Stimulated activated CD8-positive, alpha-beta memory T cell treated with anti-CD3 and anti-CD28 coated beads, Interleukin-7, amount 100 ng/mL, for 24 hours (primary cell): ENCODE measurements around the gene CCBE1.
A peak's percentile ranks its signal among the peaks of the same experiment; 100 is the strongest.

Source experiments
- DNase-seq: peaks from one replicate; pipeline ENCODE4 v3.0.0-alpha.2; 2020; ENCODE audit warnings: low read depth

The CCBE1 gene

DNA sequence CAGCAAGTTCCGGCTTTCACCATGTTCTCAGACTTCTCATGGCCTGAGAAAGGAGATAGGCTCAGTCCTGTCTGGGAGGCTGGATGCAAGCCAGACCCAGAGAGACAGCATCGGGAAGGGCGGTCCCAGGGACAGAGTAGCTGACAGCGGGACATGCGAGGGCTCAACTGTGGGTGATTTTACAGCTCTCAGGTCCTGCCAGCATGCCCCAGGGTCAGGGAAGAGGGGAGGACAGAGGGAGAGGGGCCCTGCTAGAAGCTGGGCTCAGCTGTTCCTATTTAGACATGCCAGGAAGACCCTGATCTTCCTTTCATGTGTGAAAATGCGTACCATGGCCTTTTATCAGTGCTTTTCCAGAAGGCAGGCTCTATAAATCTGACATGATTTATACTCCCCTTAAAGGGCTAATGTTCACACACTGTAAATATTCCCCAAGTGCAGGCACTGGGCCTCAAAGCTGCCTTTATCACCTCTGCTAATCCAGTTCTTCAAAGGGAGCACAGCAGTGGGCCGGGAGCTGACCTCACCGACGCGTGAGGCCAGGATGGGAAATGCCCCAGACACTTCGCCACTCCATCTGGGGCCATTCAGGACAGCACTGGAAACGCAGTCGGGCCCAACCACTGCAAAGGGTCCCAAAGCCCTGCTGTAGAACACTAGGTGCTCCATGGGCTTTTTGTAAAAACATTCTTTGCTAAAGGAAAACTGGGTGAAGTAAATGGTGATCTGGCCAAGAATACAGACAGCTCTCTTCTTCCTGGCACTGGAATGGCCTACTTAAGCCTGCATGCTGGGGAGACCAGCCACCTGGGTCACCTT, 242.1 kb downstream of the CCBE1 start:
- no peak for DNase-seq

DNA sequence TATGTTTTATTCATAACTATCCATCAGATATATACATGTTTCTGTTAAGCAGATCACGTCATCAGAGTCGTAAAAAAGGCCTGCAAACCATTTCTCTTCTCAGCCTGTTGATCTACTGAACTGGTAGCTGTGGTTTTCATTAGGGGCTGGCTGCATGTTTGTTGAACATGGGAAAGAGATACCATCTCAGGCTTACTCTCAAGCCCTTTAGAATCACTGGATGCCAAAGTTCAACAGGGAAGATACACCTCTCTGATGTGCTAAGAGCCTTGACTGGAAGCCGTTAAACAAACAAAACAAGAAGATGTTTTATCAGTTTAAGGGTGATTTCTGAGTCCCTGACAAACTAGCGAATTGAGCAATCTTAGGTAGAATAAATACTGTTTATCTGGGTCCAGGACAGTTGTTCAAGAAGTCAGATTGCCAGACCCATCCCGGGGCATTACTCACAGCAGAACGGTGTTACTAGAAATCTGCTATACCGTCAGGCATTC, 243.7 kb downstream of the CCBE1 start:
- no peak for DNase-seq

DNA sequence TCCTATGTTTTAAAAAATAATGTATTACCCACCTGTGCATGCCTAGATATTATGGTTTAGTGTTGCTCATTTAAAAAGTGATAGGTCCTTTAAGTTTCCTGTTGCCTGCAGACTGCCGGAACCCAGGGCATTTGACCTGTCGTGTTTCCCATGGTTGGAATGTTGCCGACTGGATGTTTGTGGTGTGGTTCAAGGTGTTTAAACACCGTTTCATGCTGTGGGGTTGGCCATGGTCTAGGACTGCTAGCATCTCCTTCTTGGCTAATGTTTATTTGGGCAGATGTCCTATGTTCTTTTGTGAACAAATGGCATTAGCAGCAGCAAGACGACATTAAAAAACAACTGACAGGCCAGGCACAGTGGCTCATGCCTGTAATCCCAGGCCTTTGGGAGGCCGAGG, 245.3 kb downstream of the CCBE1 start:
- no peak for DNase-seq

GRCh38 chr18:59451073-59451472, 246.2 kb downstream of the CCBE1 start:
- no peak for DNase-seq

GRCh38 chr18:59448546-59448945, 248.7 kb downstream of the CCBE1 start:
- no peak for DNase-seq

GRCh38 chr18:59446012-59446411, 251.2 kb downstream of the CCBE1 start:
- DNase-seq, result no peak

DNA sequence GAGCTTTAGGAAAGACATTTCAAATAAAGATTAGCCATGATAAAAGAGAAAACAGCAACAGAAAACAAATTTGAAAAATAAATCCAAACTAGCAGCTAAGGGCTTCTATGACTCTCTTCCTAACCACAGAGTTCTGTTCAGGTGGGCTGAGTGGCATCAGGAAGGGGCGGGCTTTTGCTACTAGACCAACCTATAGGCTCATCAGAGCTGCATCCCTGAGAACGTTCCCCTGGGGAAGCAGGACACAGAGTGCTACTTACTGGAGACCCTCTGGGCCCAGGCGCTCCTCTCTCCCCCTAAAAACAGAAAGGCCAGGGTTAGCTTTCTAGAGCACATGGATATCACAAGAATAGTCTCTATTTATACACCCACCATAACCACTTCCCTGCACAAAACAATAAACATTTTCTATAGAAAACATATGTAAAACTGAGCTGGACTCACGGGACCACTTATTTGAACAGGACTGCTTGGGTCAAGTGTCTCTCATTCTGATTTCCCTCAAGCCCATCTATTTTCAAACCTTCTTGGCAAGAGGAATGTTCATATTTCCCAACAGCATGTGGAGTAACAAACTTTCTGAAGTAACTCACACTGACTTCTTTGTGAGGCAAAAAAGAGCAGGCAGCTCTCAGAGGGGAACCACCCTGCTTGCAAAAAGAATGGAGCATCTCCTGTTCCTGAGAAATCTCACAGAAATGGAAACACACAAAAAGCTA, 259.2 kb downstream of the CCBE1 start:
- DNase-seq, result no peak

DNA sequence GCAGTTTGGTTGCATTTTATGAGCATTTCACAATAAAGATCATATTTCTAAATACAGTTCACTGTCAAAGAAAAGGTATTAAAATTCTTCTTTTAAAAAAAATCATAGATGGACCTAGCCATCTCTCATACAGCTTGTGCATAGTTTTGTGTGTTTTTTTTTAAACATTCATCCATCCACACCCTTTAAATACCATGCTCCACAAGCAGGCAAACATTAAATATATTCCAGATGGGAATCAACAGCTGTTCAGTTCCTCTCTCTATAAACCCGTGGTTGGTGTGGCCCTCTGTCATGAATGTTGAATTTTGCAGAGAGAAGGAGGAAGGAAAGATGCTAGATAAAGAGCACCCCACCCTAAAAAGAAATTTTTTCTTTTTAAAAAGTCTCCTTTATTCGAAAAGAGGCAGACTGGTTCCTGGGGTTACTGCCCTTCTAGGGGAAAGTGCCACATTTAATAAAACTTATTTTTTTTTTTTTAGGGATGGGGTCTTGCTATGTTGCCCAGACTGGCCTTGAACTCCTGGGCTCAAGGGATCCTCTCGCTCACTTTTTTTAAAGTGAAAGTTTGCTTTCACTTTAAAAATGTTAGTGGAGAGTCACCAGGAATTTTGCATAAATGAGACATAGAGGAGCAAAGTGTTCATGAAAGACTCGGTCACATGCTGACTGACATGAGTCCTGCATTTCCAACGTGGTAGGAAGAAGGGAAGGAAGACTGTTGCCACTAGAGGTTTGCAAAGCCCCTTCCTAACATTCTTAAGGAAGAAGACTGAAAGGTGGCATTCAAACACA, 264.2 kb downstream of the CCBE1 start:
- DNase-seq, result no peak

GRCh38 chr18:59431131-59431530, 266.1 kb downstream of the CCBE1 start:
- DNase-seq, result no peak

GRCh38 chr18:59429608-59430007, 267.6 kb downstream of the CCBE1 start:
- DNase-seq, result no peak

- DNase-seq, result no peak
Measured at GRCh38 chr18:59428018-59428417, 269.2 kb downstream of the CCBE1 start.

GRCh38 chr18:59426855-59427254, 270.4 kb downstream of the CCBE1 start:
- DNase-seq, result no peak

DNA sequence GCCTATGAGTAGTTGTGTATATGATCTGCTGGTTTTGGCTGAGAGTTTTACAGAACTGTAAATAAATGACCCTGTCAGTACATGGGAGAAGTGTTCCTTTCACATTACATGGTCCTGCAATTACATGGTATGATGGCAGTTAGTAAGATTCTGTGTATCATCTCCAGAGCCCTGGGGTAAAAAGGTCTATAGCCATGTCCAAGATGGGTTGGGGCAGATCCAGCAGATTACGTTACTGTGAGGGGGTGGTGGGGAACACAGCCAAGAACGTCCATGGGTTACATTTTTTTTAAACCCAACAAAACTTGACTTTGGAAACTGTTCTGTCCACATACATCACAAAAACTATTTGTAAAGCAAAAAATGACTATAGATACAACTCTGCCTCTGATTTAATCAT, 274.0 kb downstream of the CCBE1 start:
- DNase-seq, result no peak

DNA sequence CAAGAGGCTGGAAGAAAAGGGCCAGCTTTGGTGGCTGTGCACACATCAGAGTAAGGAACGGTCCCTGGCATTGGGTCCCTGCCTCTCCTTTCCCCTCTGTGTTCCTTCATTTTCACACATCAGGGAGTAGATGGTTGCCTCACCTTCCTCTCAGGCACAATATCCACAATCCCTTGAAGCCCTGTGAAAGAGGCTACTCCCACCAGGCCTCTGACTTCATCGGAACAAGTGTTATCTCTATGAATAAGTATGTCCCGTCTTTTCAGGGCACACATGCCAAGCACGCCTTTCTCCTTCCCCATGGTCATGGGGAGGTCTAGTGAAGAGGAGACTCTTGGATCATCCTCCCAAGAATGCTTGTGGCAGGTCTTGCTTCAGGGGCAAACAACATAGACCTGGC, 277.0 kb downstream of the CCBE1 start:
- DNase-seq, result no peak

DNA sequence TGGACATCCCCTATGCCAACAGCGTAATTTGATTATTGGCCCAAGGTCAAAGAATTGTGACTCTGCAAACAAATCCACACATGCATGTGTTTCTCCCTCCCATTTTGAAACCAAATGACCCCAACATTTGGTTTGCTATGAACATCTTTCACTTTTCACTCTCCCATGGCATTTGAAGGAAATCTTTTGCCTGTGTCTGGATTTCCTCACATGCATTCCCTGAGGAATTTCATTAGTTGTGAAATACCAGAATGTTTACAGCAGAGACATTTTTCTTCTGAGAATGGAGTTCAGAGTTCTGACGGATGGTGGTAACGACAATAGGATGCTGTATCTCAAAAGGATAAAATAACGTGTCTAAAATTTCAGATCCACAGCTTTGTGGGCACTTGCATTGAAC, 277.8 kb downstream of the CCBE1 start:
- no peak for DNase-seq

- no peak for DNase-seq
Measured at GRCh38 chr18:59416818-59417217, 280.4 kb downstream of the CCBE1 start.

- DNase-seq, result no peak
Measured at GRCh38 chr18:59414111-59414653, 283.0 kb downstream of the CCBE1 start.

DNA sequence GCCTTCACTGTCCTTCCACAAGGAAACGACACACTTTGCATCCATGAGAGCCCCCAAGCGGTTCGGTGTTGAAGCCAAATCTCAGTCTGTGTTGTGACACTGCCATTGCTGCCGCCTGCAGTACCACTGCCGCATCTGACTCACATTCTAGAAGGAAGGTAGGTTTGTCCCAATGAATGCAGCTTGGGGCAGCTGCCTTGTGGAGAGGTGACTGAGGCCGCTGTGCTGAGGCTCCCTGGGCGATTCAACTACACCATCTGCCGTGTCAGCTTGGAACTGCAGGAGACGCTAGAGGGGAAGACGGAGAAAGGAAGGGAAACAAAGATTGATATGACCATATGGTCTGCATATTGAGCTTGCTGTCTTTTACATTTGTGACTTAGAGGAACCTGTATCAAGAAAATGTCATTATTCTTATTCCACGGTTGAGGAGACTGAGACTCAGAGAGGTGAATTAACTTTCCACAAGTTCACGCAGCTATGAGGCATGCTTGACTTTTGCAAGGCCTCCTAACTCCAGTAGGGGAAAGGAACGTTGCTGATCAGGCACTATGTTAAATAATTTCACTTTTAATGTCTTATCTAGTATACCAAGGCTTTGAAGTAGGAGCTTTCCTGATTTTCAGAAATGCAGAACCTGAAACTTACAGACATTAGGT, 294.7 kb downstream of the CCBE1 start:
- DNase-seq, result peak; percentile 55

DNA sequence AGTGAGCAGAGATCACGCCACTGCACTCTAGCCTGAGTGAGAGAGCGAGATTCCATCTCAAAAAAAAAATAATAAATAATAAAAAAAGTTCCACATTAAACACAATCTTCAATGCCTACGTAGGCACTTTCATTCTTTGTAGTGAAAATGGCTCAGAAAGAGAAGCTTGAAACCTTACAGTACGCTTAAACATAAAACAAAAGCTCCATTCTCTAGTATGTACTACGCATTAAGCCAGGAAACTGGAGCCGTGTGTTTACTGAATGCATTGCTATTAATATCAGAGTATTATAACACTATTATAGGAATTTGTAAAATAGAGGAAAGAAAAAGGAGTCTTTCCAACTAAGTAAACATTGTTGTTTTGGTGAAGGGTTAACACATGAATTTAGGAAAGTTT, 296.8 kb downstream of the CCBE1 start:
- no peak for DNase-seq

DNA sequence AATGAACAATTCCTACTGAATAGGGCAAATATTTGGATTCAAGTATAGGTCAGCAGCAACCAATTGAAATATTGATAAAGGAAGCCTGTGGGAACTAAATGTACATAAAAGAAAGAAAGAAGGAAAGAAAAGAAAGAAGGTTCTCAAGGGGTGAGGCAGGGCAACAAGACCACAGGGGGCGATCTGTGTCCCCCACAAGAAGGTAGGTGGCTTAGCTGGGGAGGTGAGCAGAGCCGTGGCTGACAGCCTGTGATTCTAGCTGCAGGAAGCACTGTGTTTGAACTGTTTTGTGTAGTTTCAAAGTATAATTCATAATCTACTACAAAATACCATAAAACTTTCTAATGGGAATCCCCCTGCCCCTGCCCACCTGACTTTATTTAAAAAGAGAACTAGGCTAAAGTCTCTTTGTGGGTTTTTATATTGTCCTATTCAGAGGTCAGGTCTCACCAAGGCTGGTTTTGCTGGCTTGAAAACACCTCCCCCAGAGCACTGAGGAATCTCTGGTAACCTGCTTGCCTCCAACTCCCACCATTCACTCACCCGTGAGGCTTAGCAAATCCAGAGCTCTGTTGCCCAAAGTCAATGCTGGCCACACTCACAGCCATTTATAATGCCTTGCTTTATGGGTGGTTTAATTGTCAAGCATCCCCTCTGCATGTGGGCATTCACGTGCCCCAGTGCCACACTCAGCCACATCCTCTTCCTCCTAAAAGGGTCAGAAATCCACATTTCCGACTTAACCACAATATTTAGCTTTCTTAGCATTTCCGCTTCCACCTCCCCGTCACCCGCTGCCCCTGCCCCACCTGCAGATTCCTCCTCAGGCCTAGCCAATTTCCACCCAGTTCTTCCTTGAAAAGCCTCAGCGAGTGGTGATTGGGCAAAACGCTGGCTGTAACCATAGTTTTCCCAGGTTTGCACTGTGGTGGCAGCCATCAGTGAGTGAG, 301.7 kb downstream of the CCBE1 start:
- no peak for DNase-seq

DNA sequence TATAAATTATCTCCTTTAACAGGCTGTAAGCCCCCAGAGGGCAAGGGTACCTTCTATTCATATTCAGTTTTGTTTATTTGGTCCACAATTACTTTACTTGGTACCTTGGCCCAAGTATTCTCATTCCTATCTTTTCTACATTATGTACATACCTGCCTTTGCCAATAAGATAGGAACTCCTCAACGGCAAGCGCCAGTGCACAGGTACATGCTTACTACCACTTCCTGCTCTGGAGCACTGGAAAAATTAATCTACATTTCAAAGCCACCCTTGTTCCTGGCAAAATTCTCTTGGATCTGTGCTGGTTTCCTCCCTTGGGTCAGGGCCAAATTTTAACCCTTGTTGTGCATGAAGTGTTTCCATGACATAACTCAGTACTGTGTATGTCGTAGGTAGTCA, 303.8 kb downstream of the CCBE1 start:
- no peak for DNase-seq
